Spinal cord (tissue), 10 donors: ENCODE data around the gene SLC17A8. TPM values are rescaled to one million over a fixed set of nuclear protein-coding genes. Genes with fewer than 3 reads are reported as not detected.

Experiments
- DNase-seq, 6 donors: peaks; one replicate each; pipeline versions ENCODE4 v3.0.0 to v3.0.0-alpha.2; 2013 to 2015; ENCODE audit warnings: low spot score in 6 of 6, low read depth in 4 of 6
- H3K27ac ChIP-seq: one replicate; pipeline ENCODE4 v1.5.1; 2013; ENCODE audit warnings: low read depth, low read length, control low read depth
- H3K27me3 ChIP-seq: one replicate; pipeline ENCODE4 v1.6.1; 2013; ENCODE audit warnings: low read length; ENCODE audit not compliant: control insufficient read depth, insufficient read depth
- H3K36me3 ChIP-seq: one replicate; pipeline ENCODE4 v1.6.1; 2013; ENCODE audit warnings: low read length; ENCODE audit not compliant: control insufficient read depth, insufficient read depth
- H3K4me1 ChIP-seq: one replicate; pipeline ENCODE4 v1.6.1; 2013; ENCODE audit warnings: low read length; ENCODE audit not compliant: control insufficient read depth, insufficient read depth
- H3K4me3 ChIP-seq: one replicate; pipeline ENCODE4 v1.5.1; 2013; ENCODE audit warnings: low read depth, low read length, control low read depth
- H3K9me3 ChIP-seq: one replicate; pipeline ENCODE4 v1.6.1; 2013; ENCODE audit warnings: low read length; ENCODE audit not compliant: control insufficient read depth, insufficient read depth
- WGBS: methylation state at CpG from one replicate; pipeline ENCODE4 v1.1.5; 2013; ENCODE audit warnings: missing lambda C conversion rate; ENCODE audit not compliant: insufficient coverage; 5-methylcytosine and 5-hydroxymethylcytosine counted together
- polyA plus RNA-seq, 2 donors: library from polyadenylated mRNA; unstranded; fragments of 120-200 nt; gene quantifications; one replicate each; pipeline ENCODE4 v1.2.1, GENCODE V29; 2013; ENCODE audit not compliant: insufficient read length in 2 of 2
- total RNA-seq, 2 donors: library from RNA; depleted of rRNA in 1 of 2; stranded (reverse); fragments of 120-200 nt in 1 of 2; fragments of >200 nt in 1 of 2; gene quantifications; one replicate each; pipeline versions ENCODE4 v1.2.3 to v1.2.4, GENCODE V29; 2013 to 2014
- donor health status: healthy.

The SLC17A8 gene
- total and polyA plus RNA-seq, 4 donors, result 9.3 to 17.4 (median 12.6) TPM

DNA sequence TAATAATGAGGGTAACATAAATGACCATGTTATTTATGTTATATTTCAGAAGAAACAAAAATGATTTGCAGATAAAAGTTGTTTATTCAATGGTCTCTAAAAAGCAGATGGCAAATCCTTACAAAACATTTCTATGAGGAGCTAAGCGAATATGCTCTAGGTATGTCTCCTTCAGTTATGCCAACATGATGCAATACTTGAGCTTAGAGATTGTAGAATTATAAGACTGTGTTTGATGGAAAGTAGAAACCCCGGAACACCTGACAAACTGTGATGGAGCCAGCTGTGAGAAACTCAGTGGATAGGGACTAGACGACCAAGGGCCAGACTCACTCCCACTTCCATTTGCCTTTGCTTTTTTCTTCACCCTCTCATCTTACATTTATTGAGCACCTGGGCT, 99.0 kb downstream of the SLC17A8 start:
- Histone ChIP-seq H3K4me3 (no peak overlapping the region), H3K27ac (no peak overlapping the region), H3K36me3 (no peaks in the 10 kb centered on the region), H3K9me3 (no peaks in the 10 kb centered on the region), H3K4me1 (peaks cover 4% of the 10 kb centered on the region), H3K27me3 (no peaks in the 10 kb centered on the region)
- DNase-seq, result no peak
- WGBS, result no CpG with 5 or more reads among the region's 3 CpGs

DNA sequence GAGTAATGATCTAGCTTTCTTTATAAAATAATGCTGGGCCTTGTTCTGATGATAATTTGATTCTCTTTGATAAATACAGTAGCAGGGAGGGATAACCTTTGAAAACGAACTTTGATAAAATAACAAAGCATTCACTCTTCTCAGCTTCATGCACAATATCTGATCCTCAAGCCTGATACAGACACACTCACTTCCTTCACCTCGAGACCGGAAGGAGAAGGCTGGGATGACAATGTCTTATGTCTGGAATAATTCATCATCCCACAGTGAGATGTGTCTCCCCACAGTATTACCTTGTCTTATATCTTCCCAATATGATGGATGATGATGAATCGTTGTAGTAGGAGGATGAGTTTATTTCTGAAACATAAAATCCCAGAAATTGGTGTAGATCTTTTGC, 101.3 kb downstream of the SLC17A8 start:
- 100% methylated on average over 1 of the region's 4 CpGs for WGBS
- H3K9me3 ChIP-seq, result no peaks in the 10 kb centered on the region
- no peak overlapping the region for H3K4me3 ChIP-seq
- H3K27me3 ChIP-seq, result no peaks in the 10 kb centered on the region
- DNase-seq, result no peak
- H3K27ac ChIP-seq, result no peak overlapping the region
- H3K36me3 ChIP-seq, result no peaks in the 10 kb centered on the region
- peaks cover 4% of the 10 kb centered on the region for H3K4me1 ChIP-seq

DNA sequence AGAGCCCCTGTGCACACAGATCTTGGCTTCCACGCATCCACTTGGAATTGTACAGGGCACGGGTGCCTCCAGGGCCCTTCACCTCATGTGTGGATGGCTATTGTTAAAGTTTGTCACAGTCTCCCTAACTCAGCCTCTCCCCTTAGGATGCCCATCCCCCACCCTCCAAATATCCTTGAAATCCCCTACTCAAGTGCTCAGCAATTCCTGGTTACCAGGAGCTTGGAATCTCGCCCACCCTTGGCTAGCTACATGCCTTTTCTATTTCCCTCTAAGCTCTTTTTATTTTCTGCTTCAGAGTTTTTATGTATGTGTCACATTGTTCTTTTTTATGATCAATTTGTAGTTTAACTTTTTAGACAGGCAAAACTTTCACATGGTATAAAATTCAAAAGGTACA, 103.8 kb downstream of the SLC17A8 start:
- no peaks in the 10 kb centered on the region for H3K9me3 ChIP-seq
- peaks cover 4% of the 10 kb centered on the region for H3K4me1 ChIP-seq
- DNase-seq, result peak in 2 of 6 donors; percentile 33 to 61
- no peak overlapping the region for H3K27ac ChIP-seq
- no peaks in the 10 kb centered on the region for H3K27me3 ChIP-seq
- no CpG with 5 or more reads among the region's 3 CpGs for WGBS
- no peaks in the 10 kb centered on the region for H3K36me3 ChIP-seq
- H3K4me3 ChIP-seq, result no peak overlapping the region

DNA sequence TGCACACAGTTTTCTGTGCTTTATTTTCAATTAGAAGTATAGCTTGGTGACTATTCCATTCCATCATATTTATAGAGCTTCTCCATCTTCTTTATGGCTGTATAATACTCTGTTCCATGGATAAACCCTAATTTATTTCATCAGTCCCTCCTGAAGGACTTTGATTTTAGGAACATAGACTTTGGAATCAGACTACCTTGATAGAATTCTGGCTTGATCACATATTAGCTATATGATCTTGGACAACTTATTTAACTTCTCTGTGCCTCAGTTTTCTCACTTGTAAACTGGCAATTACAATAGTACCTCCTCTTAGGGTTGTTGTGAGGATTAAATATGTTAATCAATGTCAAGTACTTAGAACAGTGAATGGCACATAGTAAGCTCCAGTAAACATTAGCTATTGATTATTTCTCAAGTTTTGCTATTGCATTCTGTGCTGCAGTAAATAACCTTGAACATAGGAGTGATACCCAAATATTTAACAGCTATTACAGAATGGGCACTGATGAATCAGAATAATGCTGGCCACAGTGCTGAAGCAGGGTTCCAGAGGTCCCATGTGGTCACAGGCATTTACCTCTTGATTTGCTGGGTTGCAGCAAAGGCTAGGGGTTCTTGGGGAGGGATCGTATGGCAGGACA, 104.6 kb downstream of the SLC17A8 start:
- no CpG with 5 or more reads among the region's 1 CpG for WGBS
- no peaks in the 10 kb centered on the region for H3K36me3 ChIP-seq
- no peak overlapping the region for H3K4me3 ChIP-seq
- DNase-seq, result no peak
- H3K4me1 ChIP-seq, result peaks cover 4% of the 10 kb centered on the region
- no peaks in the 10 kb centered on the region for H3K27me3 ChIP-seq
- no peak overlapping the region for H3K27ac ChIP-seq
- H3K9me3 ChIP-seq, result no peaks in the 10 kb centered on the region

DNA sequence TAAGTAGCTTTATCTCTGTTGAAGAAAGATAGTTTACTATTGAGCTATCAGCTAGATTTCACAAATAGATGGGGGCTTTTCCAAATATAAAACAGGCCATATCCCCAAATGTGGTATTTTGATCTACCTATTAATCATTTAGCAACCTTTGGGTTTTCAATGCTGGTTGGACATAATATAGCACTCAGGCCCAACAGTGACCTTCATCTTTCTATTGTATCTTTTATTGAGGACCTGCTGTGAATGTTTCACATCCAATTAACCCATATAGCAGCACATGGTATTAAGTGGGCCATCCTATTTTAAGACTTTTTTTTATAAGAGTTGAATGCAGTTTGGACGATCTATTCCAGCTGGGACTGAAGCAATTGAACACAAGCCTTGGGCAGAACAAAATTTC, 106.8 kb downstream of the SLC17A8 start:
- DNase-seq, result peak in 1 of 6 donors; percentile 37
- no peaks in the 10 kb centered on the region for H3K27me3 ChIP-seq

DNA sequence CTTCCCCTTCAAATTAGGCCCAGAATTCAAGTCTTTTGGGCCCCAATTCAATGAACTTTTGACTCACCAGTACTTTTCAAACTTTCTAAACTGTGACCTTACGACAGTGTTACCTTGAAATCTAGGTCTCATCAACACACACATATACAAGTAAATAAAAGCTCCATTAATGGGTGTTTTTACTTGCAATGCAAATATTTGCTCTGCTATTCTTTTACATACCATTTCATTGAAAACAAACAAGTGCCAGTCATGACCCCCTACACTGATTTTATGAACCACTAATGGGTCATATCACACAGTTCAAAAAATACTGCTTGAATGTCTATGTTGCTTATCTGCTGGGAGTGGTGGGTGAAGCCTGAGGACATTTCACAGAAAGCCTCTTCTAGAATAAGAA, 107.7 kb downstream of the SLC17A8 start:
- no peaks in the 10 kb centered on the region for H3K9me3 ChIP-seq
- DNase-seq, result no peak
- no peak overlapping the region for H3K27ac ChIP-seq
- no peaks in the 10 kb centered on the region for H3K36me3 ChIP-seq
- H3K27me3 ChIP-seq, result no peaks in the 10 kb centered on the region
- H3K4me1 ChIP-seq, result peaks cover 4% of the 10 kb centered on the region
- no CpG with 5 or more reads among the region's 1 CpG for WGBS
- no peak overlapping the region for H3K4me3 ChIP-seq

More for the DNA sequence above, 106.8 kb downstream of the SLC17A8 start:
- peaks cover 4% of the 10 kb centered on the region for H3K4me1 ChIP-seq
- no peak overlapping the region for H3K4me3 ChIP-seq
- H3K9me3 ChIP-seq, result no peaks in the 10 kb centered on the region
- H3K36me3 ChIP-seq, result no peaks in the 10 kb centered on the region
- H3K27ac ChIP-seq, result no peak overlapping the region
- WGBS, result 83% methylated on average over 1 of the region's 1 CpG

DNA sequence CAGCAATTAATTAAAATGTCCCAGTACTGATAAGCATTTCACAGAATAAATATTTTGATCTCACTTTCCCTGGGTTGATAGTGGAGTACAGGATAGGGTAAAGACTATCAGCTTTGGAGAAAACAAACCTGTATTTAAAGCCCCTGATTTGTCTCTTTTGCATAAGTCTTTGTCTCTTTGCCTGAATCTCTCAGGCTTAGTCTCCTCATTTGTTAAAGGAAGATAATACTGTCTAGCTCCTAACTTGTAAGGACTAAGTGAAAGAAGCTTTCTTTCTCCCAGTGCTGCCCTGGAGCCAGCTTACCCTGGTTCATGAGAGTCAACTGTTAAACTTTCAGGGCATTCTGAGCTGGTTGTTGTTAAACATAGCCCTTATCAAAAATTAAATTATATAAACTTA, 111.3 kb downstream of the SLC17A8 start:
- Histone ChIP-seq H3K36me3 (no peaks in the 10 kb centered on the region), H3K9me3 (no peaks in the 10 kb centered on the region), H3K4me3 (no peak overlapping the region), H3K27me3 (no peaks in the 10 kb centered on the region), H3K27ac (no peak overlapping the region), H3K4me1 (no peaks in the 10 kb centered on the region)
- DNase-seq, result no peak

Other genes starting within 250 kb of the SLC17A8 start
- 100 to 1,000 TPM in 1 of 2 donors, 10 to 100 TPM in 1; 44.9 to 134 TPM for gene BLTP3B, start 214.2 kb upstream of the SLC17A8 start, total RNA-seq
- 10 to 100 TPM; 36.2 to 45.3 TPM for gene BLTP3B, start 214.2 kb upstream of the SLC17A8 start, polyA plus RNA-seq
- 10 to 100 TPM; 26.8 to 49.8 TPM for gene ACTR6, start 156.3 kb upstream of the SLC17A8 start, total RNA-seq
- 10 to 100 TPM; 42.1 to 53.4 TPM for gene ACTR6, start 156.3 kb upstream of the SLC17A8 start, polyA plus RNA-seq
- 1 to 10 TPM; 1.8 to 2.0 TPM for gene DEPDC4, start 90.0 kb upstream of the SLC17A8 start, total RNA-seq
- 1 to 10 TPM; 2.1 to 3.7 TPM for gene DEPDC4, start 90.0 kb upstream of the SLC17A8 start, polyA plus RNA-seq
- 10 to 100 TPM; 45.2 to 83.6 TPM for gene SCYL2, start 89.9 kb upstream of the SLC17A8 start, total RNA-seq
- gene SCYL2, start 89.9 kb upstream of the SLC17A8 start, polyA plus RNA-seq, result 10 to 100 TPM; 37.5 to 49.6 TPM
- gene NR1H4, start 116.8 kb downstream of the SLC17A8 start, total RNA-seq, result 1 to 10 TPM in 1 of 2 donors, under 1 TPM in 1; 0.40 to 2.9 TPM
- 1 to 10 TPM in 1 of 2 donors, under 1 TPM in 1; 0.48 to 1.0 TPM for gene NR1H4, start 116.8 kb downstream of the SLC17A8 start, polyA plus RNA-seq
- gene GAS2L3, start 216.6 kb downstream of the SLC17A8 start, total RNA-seq, result 100 to 1,000 TPM in 1 of 2 donors, 10 to 100 TPM in 1; 37.7 to 121 TPM
- gene GAS2L3, start 216.6 kb downstream of the SLC17A8 start, polyA plus RNA-seq, result 10 to 100 TPM; 15.2 to 25.5 TPM